ENCODE measurements around the gene ARL8A.

Gene ARL8A

DNA sequence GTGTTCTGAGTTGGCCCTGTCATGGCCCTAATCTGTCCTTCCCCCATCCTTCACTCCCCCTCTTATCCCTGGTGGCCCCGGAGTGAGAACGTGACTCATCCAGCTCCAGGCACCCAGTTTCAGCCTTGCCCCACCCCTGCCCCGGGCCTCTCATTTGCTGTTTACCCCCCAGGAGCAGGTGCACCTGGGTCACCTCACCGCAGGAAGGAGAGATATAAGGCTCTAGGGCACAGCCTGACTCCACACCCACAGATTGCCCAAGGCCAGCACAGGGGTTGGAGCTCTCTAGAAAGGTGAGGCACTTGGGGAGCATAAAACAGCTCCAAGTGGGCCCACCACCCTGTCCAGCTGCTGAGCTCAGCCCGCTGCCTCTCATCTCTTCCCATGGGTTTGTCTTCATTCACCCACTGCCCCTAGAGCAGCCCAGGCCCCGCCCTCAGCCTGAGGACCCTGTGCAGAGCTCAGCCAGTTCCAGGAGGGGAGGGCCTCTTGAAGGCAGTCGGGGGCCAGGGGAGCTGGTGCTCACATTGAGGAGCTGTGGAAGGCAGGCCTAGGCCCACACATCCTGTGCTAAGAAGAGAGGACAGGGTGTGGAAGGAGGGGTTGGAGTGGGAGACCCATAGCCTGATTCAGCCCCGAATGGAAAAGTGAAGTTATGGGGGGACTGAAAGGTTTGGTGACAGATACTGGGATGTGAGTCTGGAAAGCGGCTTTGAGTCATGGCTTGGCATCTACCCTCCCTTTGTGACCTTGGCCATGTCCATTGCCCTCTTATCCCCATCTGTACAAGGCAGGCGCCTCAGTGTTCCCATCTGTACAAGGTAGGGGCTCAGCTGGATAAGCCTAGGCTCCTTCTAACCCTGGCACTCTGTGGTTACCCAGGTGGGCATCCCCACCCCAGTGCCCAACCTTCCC is 37.9 kb downstream of the ARL8A start:
- no peak for FAIRE-seq

DNA sequence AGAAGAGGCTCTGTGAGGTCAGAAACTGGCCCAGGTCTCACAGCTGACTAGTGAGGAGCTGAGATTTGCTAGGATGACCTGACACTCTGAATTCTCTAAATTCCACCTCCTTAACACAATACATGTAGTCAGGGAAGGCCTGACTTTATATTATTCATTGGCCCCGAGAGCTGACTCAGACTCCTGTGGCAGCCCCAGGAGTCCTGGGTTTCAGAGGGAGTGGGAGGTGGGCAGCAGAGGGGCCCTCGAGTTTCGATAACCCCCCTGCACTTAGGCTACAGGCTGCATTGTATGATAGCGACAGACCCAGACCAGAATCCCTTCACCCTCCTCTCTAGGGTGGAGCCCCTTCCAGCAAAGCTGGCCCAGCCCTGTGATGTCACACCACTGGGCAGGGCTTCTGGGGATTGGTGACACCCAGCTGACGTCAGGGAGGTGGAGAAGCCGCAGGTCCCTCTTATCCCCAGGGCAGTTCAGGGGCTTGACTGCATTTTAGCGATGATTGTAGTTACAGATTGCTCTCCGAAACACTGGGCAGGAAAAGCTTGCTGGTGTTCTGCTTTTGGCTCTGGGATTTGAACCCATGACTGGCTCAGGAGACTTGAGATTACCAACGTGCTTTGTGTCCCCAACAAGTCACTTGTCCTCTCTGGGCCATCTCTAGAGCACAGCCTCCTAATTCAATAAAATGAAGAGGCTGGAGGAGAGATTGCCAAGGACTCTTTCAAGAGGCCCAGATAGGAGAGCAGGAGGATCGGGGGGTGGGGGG is 38.8 kb downstream of the ARL8A start:
- DNase-seq (ENCODE audit: insufficient read length, low spot score) (peak; percentile 31), FAIRE-seq (no peak)
- TF ChIP-seq, protein P1, sequence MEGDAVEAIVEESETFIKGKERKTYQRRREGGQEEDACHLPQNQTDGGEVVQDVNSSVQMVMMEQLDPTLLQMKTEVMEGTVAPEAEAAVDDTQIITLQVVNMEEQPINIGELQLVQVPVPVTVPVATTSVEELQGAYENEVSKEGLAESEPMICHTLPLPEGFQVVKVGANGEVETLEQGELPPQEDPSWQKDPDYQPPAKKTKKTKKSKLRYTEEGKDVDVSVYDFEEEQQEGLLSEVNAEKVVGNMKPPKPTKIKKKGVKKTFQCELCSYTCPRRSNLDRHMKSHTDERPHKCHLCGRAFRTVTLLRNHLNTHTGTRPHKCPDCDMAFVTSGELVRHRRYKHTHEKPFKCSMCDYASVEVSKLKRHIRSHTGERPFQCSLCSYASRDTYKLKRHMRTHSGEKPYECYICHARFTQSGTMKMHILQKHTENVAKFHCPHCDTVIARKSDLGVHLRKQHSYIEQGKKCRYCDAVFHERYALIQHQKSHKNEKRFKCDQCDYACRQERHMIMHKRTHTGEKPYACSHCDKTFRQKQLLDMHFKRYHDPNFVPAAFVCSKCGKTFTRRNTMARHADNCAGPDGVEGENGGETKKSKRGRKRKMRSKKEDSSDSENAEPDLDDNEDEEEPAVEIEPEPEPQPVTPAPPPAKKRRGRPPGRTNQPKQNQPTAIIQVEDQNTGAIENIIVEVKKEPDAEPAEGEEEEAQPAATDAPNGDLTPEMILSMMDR (IDR thresholded peaks at IDR 0.05; ENCODE audit: insufficient read depth, missing control alignments), result no peak

More for the DNA sequence above, 37.9 kb downstream of the ARL8A start:
- TF ChIP-seq, protein P1 (IDR thresholded peaks at IDR 0.05; ENCODE audit: insufficient read depth, missing control alignments), result no peak
- DNase-seq (ENCODE audit: insufficient read length, low spot score), result peak; percentile 13

DNA sequence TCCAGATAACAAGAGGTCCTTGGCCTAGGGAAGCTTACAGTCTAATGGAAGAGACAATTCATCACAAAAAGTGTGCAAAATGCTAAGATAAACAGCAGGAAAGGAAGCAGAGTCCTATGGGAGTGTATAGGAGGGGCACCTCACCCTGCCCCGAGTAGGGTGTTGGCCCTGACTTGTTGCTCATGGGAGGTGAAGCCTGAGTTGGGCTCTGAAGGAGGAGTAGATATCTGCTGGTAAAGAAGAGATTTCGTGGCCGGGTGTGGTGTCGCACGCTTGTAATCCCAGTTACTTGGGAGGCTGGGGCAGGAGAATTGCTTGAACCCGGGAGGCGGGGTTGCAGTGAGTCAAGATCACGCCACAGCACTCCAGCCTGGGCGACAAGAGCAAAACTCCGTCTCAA is 40.5 kb downstream of the ARL8A start:
- FAIRE-seq (no peak), DNase-seq (ENCODE audit: insufficient read length, low spot score) (no peak)
- TF ChIP-seq, protein P1 (IDR thresholded peaks at IDR 0.05; ENCODE audit: insufficient read depth, missing control alignments), result no peak

DNA sequence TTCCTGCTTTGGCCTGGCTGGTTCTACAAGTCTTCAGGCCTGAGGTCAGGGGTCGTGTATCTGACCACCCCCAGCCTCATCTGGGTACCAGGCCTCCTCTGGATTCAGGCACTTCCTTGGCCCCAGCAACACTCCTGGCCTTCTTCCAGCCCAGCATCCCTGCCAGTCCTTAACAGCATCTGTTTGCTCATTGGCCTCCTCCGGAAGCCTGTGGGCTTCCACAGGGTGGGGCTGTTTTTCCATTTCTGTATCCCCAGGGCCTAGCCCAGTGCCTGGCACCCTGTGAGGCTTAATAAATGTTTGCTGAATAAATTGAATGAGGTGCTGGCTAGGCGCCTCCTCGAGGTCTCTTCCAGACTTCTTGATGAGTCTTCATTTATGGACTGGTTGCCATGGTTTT is 43.4 kb downstream of the ARL8A start:
- FAIRE-seq (no peak), DNase-seq (ENCODE audit: insufficient read length, low spot score) (no peak)
- TF ChIP-seq, protein P1 (IDR thresholded peaks at IDR 0.05; ENCODE audit: insufficient read depth, missing control alignments), result no peak

DNA sequence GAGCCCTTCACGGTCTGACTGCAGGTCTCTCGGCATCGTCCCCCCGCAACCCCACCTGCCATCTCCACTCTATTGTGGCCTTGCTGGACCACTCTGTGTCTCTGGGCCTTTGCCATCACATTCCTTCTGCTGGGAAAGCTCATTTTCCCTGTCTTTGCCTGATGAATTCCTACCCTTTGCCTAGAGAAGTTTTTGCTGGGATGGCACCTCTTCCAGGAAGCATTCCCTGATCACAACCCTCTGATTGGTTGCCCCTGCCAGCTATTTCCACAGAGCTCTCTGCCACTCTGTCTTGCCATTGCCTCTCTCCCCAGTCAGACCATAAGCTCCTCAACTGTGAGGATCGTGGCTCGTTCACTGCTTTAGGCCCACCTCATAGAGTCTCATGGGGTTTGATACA is 50.7 kb downstream of the ARL8A start:
- FAIRE-seq (no peak), DNase-seq (ENCODE audit: insufficient read length, low spot score) (no peak)
- TF ChIP-seq, protein P1 (IDR thresholded peaks at IDR 0.05; ENCODE audit: insufficient read depth, missing control alignments), result no peak

DNA sequence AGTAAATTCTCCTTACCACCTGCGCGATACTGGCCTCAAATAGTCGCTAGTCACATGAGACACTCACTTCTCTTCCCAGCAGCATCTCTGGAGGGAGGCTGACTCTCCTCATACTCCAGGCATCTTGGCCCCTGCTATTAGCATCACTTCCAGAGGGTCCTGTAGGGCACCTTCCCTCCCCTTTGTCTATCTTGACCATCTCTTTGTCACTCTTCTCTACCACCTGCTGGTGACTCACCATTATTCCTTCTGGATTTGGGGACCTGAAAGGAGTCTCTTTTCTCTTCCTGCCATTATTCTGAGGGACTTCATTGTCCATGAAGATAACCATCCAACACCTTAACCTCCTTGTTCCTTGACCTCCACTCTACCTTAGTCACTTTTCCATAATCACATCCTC is 53.5 kb downstream of the ARL8A start:
- TF ChIP-seq, protein P1 (IDR thresholded peaks at IDR 0.05; ENCODE audit: insufficient read depth, missing control alignments), result no peak
- DNase-seq (ENCODE audit: insufficient read length, low spot score) (no peak), FAIRE-seq (no peak)
